Endometrial microvascular endothelial cells (primary cell): ENCODE data around the gene SLC35F1. TPM values are rescaled to one million over a fixed set of nuclear protein-coding genes. Genes with fewer than 3 reads are reported as not detected.

Experiments used
- in situ Hi-C: cut with HindIII; loops from 2 replicates; pipeline ENCODE4 v1.10.0; 2017; ENCODE audit warnings: low sequenced_read_pairs, low pct_unique_long_range_greater_than_20kb; ENCODE audit errors: inconsistent ontology term
- total RNA-seq: library from RNA; depleted of rRNA; stranded (reverse); fragments of >200 nt; gene quantifications from one replicate; pipeline ENCODE4 v1.2.3, GENCODE V29; 2015; ENCODE audit errors: inconsistent ontology term

Gene SLC35F1
- total RNA-seq, 1 donor from 2014 or later: not detected

- in situ Hi-C loops: no loop called here
Measured at GRCh38 chr6:118086159-118086558, 179.1 kb downstream of the SLC35F1 start.

GRCh38 chr6:118092086-118092485, 185.0 kb downstream of the SLC35F1 start:
- in situ Hi-C loops: no loop called here

GRCh38 chr6:118097576-118097975, 190.5 kb downstream of the SLC35F1 start:
- in situ Hi-C loops: no loop called here

GRCh38 chr6:118100717-118101116, 193.7 kb downstream of the SLC35F1 start:
- in situ Hi-C loops: no loop called here

GRCh38 chr6:118101220-118101619, 194.2 kb downstream of the SLC35F1 start:
- in situ Hi-C loops: no loop called here

- in situ Hi-C loops: no loop called here
Measured at GRCh38 chr6:118101831-118102345, 194.8 kb downstream of the SLC35F1 start.

- in situ Hi-C loops: no loop called here
Measured at GRCh38 chr6:118102401-118102800, 195.3 kb downstream of the SLC35F1 start.

- in situ Hi-C loops: no loop called here
Measured at GRCh38 chr6:118103381-118104146, 196.5 kb downstream of the SLC35F1 start.

- in situ Hi-C loops: no loop called here
Measured at GRCh38 chr6:118122161-118122725, 215.2 kb downstream of the SLC35F1 start.

GRCh38 chr6:118122801-118123200, 215.7 kb downstream of the SLC35F1 start:
- in situ Hi-C loops: no loop called here

GRCh38 chr6:118123503-118124037, 216.5 kb downstream of the SLC35F1 start:
- in situ Hi-C loops: no loop called here

- in situ Hi-C loops: no loop called here
Measured at GRCh38 chr6:118124851-118125250, 217.8 kb downstream of the SLC35F1 start.

- in situ Hi-C loops: no loop called here
Measured at GRCh38 chr6:118128755-118129154, 221.7 kb downstream of the SLC35F1 start.

GRCh38 chr6:118134206-118134605, 227.1 kb downstream of the SLC35F1 start:
- in situ Hi-C loops: no loop called here

- in situ Hi-C loops: no loop called here
Measured at GRCh38 chr6:118134736-118135135, 227.7 kb downstream of the SLC35F1 start.

- in situ Hi-C loops: no loop called here
Measured at GRCh38 chr6:118135371-118135770, 228.3 kb downstream of the SLC35F1 start.

- in situ Hi-C loops: no loop called here
Measured at GRCh38 chr6:118141211-118141610, 234.1 kb downstream of the SLC35F1 start.

- in situ Hi-C loops: no loop called here
Measured at GRCh38 chr6:118146584-118146983, 239.5 kb downstream of the SLC35F1 start.

- in situ Hi-C loops: no loop called here
Measured at GRCh38 chr6:118147511-118147910, 240.4 kb downstream of the SLC35F1 start.

GRCh38 chr6:118148561-118148960, 241.5 kb downstream of the SLC35F1 start:
- in situ Hi-C loops: no loop called here
